Hepatocyte (in vitro differentiated cells): Measurements from ENCODE around the gene KLRC1. TPM values are rescaled to one million over a fixed set of nuclear protein-coding genes. Genes with fewer than 3 reads are reported as not detected.
"Not testable (repeated sequence)": the region's sequence is repeated elsewhere in the genome, so short reads cannot be mapped to it uniquely, and the experiment has no call there.

Source experiments
- DNase-seq: peaks from one replicate; pipeline ENCODE4 v3.0.0-alpha.2; 2016; ENCODE audit warnings: low spot score
- H2AFZ ChIP-seq: fragments of 200-600 bp; sonication (generic); 2 replicates; pipeline ENCODE4 v1.6.0; 2016; ENCODE audit warnings: antibody characterized with exemption, mild to moderate bottlenecking
- H3K27ac ChIP-seq: fragments of 200-600 bp; sonication (generic); 2 replicates; pipeline ENCODE4 v1.5.1; 2016; ENCODE audit warnings: mild to moderate bottlenecking
- H3K27me3 ChIP-seq: fragments of 200-600 bp; sonication (generic); 2 replicates; pipeline ENCODE4 v1.6.1; 2016
- H3K36me3 ChIP-seq: fragments of 200-600 bp; sonication (generic); replicated peaks from 2 replicates; pipeline ENCODE4 v1.5.1; 2016; ENCODE audit warnings: low read depth; ENCODE audit not compliant: insufficient read depth
- H3K4me1 ChIP-seq: fragments of 200-600 bp; sonication (generic); 2 replicates; pipeline ENCODE4 v1.5.1; 2016; ENCODE audit warnings: mild to moderate bottlenecking, moderate library complexity; ENCODE audit not compliant: insufficient read depth
- H3K4me2 ChIP-seq: fragments of 200-600 bp; sonication (generic); 2 replicates; pipeline ENCODE4 v1.6.0; 2016
- H3K4me3 ChIP-seq: fragments of 200-600 bp; sonication (generic); 2 replicates; pipeline ENCODE4 v1.5.1; 2016; ENCODE audit warnings: mild to moderate bottlenecking
- H3K79me2 ChIP-seq: fragments of 200-600 bp; sonication (generic); 2 replicates; pipeline ENCODE4 v1.6.0; 2017; ENCODE audit warnings: mild to moderate bottlenecking
- H3K9me2 ChIP-seq: fragments of 200-600 bp; sonication (generic); replicated peaks from 2 replicates; pipeline ENCODE4 v1.6.0; 2017; ENCODE audit warnings: mild to moderate bottlenecking; ENCODE audit not compliant: insufficient read depth
- H3K9me3 ChIP-seq: fragments of 200-600 bp; sonication (generic); 2 replicates; pipeline ENCODE4 v1.5.1; 2016; ENCODE audit warnings: low read depth, mild to moderate bottlenecking
- H4K20me1 ChIP-seq: fragments of 200-600 bp; sonication (generic); 2 replicates; pipeline ENCODE4 v1.6.0; 2016; ENCODE audit warnings: mild to moderate bottlenecking; ENCODE audit not compliant: insufficient read depth, poor library complexity, severe bottlenecking
- CTCF ChIP-seq: fragments of 200-600 bp; sonication (generic); IDR thresholded peaks from 2 replicates; pipeline ENCODE4 v1.5.1; 2016; ENCODE audit warnings: antibody characterized with exemption, mild to moderate bottlenecking; ENCODE audit not compliant: poor library complexity
- EZH2 ChIP-seq: fragments of 200-600 bp; sonication (generic); IDR thresholded peaks from 2 replicates; pipeline ENCODE4 v1.6.1; 2016; ENCODE audit warnings: antibody characterized with exemption, mild to moderate bottlenecking, borderline replicate concordance
- EZH2phosphoT487 ChIP-seq: fragments of 200-600 bp; sonication (generic); IDR thresholded peaks from one replicate; pipeline ENCODE4 v1.6.1; 2018; ENCODE audit warnings: antibody characterized with exemption, mild to moderate bottlenecking, low read depth, moderate library complexity; ENCODE audit not compliant: unreplicated experiment, severe bottlenecking
- WGBS: methylation state at CpG from one replicate; pipeline ENCODE4 v1.1.6; 2016; ENCODE audit warnings: low lambda C conversion rate; ENCODE audit errors: missing lambda C conversion rate; 5-methylcytosine and 5-hydroxymethylcytosine counted together
- polyA plus RNA-seq: library from polyadenylated mRNA; unstranded; fragments of >200 nt; fragmentation: Nextera tagmentation; extraction: Ambion mirVana; gene quantifications from 2 replicates; pipeline ENCODE4 v1.2.1, GENCODE V29; 2016
- total RNA-seq: library from RNA; depleted of rRNA; stranded (reverse); fragments of >200 nt; gene quantifications from 2 replicates; pipeline ENCODE4 v1.2.3, GENCODE V29; 2014

The KLRC1 gene
- total and polyA plus RNA-seq, 2 experiments from 2014 or later = not detected

GRCh38 chr12:10454531-10454930 is 1.4 kb upstream of the KLRC1 start:
- TF ChIP-seq EZH2phosphoT487 = no peak
- no peak for TF ChIP-seq EZH2
- no peak for TF ChIP-seq CTCF
- no peak overlapping the region for H3K4me2 ChIP-seq
- no peak overlapping the region for H3K4me3 ChIP-seq

GRCh38 chr12:10448236-10448635 is 4.9 kb downstream of the KLRC1 start:
- H4K20me1 ChIP-seq = no peaks in the 10 kb centered on the region
- no peaks in the 10 kb centered on the region for H3K9me3 ChIP-seq
- no peaks in the 10 kb centered on the region for H3K36me3 ChIP-seq
- H3K4me1 ChIP-seq = no peaks in the 10 kb centered on the region
- no peak overlapping the region for H3K27ac ChIP-seq
- 90% methylated on average over 4 of the region's 4 CpGs for WGBS
- no peaks in the 10 kb centered on the region for H3K27me3 ChIP-seq
- no peaks in the 10 kb centered on the region for H3K9me2 ChIP-seq
- no peak for DNase-seq
- TF ChIP-seq EZH2 = no peak
- no peak for TF ChIP-seq CTCF
- no peak for TF ChIP-seq EZH2phosphoT487
- no peaks in the 10 kb centered on the region for H3K79me2 ChIP-seq
- H3K4me3 ChIP-seq = no peak overlapping the region
- H2AFZ ChIP-seq = no peak overlapping the region
- H3K4me2 ChIP-seq = no peak overlapping the region

More at GRCh38 chr12:10454531-10454930, 1.4 kb upstream of the KLRC1 start:
- Histone ChIP-seq H3K27me3 (no peaks in the 10 kb centered on the region), H3K4me1 (no peaks in the 10 kb centered on the region), H3K9me2 (no peaks in the 10 kb centered on the region), H4K20me1 (no peaks in the 10 kb centered on the region), H3K36me3 (no peaks in the 10 kb centered on the region), H3K79me2 (no peaks in the 10 kb centered on the region), H3K27ac (no peak overlapping the region), H3K9me3 (no peaks in the 10 kb centered on the region), H2AFZ (no peak overlapping the region)
- DNase-seq = no peak
- whole genome bisulfite sequencing = 74% methylated on average over 1 of the region's 1 CpG

GRCh38 chr12:10446052-10446451 is 7.1 kb downstream of the KLRC1 start:
- H3K79me2 ChIP-seq, H3K9me2 ChIP-seq, H3K4me3 ChIP-seq, H3K4me2 ChIP-seq, DNase-seq, H4K20me1 ChIP-seq, H3K36me3 ChIP-seq, H3K9me3 ChIP-seq, H2AFZ ChIP-seq, H3K4me1 ChIP-seq, H3K27ac ChIP-seq, H3K27me3 ChIP-seq: not testable (repeated sequence)
- 92% methylated on average over 5 of the region's 5 CpGs for WGBS

GRCh38 chr12:10441144-10441543 is 12.0 kb downstream of the KLRC1 start:
- not testable (repeated sequence) for DNase-seq, H3K4me2 ChIP-seq, H4K20me1 ChIP-seq, H3K9me3 ChIP-seq, H3K79me2 ChIP-seq, H3K9me2 ChIP-seq, H3K36me3 ChIP-seq, H2AFZ ChIP-seq, H3K27ac ChIP-seq, H3K27me3 ChIP-seq, H3K4me1 ChIP-seq, H3K4me3 ChIP-seq
- WGBS = 92% methylated on average over 8 of the region's 8 CpGs

- not testable (repeated sequence) for DNase-seq
These were observed 13.4 kb downstream of the KLRC1 start for GRCh38 chr12:10439608-10440274.

GRCh38 chr12:10437601-10438000 is 15.6 kb downstream of the KLRC1 start:
- H3K36me3 ChIP-seq, H3K4me2 ChIP-seq, H3K9me2 ChIP-seq, H2AFZ ChIP-seq, DNase-seq, H4K20me1 ChIP-seq, H3K9me3 ChIP-seq, H3K27me3 ChIP-seq, H3K4me1 ChIP-seq, H3K4me3 ChIP-seq, H3K27ac ChIP-seq, H3K79me2 ChIP-seq: not testable (repeated sequence)
- 0% methylated on average over 1 of the region's 2 CpGs for WGBS

More at GRCh38 chr12:10439608-10440274, 13.4 kb downstream of the KLRC1 start:
- H3K9me3 ChIP-seq, H3K9me2 ChIP-seq, H4K20me1 ChIP-seq, H3K79me2 ChIP-seq, H3K27ac ChIP-seq, H3K36me3 ChIP-seq, H3K4me1 ChIP-seq, H3K4me3 ChIP-seq, H3K4me2 ChIP-seq, H2AFZ ChIP-seq, H3K27me3 ChIP-seq: not testable (repeated sequence)
- WGBS = 63% methylated on average over 2 of the region's 2 CpGs

GRCh38 chr12:10435816-10436215 is 17.4 kb downstream of the KLRC1 start, which contains the start of gene KLRC2:
Gene KLRC2, minus strand, starts transcription at chr12:10436010. Its CDS starts 24 bp downstream, at chr12:10435986.
- H3K4me3 ChIP-seq, H4K20me1 ChIP-seq, H3K4me2 ChIP-seq, H3K4me1 ChIP-seq, DNase-seq, H3K9me3 ChIP-seq, H3K9me2 ChIP-seq, H3K79me2 ChIP-seq, H3K27me3 ChIP-seq, H2AFZ ChIP-seq, H3K36me3 ChIP-seq, H3K27ac ChIP-seq: not testable (repeated sequence)
- WGBS = 41% methylated on average over 3 of the region's 3 CpGs
